OCI-LY1 (cell line): ENCODE measurements around the gene GBF1.

Experiments used
- H2AFZ ChIP-seq: fragments of 200-600 bp; sonication (generic), shearing (Covaris generic); 2 replicates; pipeline ENCODE4 v1.6.0; 2014; ENCODE audit warnings: antibody characterized with exemption, mild to moderate bottlenecking, low read length
- H3F3A ChIP-seq: fragments of 200-600 bp; sonication (generic), shearing (Covaris generic); 2 replicates; pipeline ENCODE4 v1.6.0; 2014; ENCODE audit warnings: mild to moderate bottlenecking, antibody characterized with exemption, low read length, moderate library complexity; ENCODE audit not compliant: insufficient read depth
- H3K27ac ChIP-seq: fragments of 200-600 bp; sonication (generic); 2 replicates; pipeline ENCODE4 v1.5.1; 2014; ENCODE audit warnings: low read length, mixed run types, mild to moderate bottlenecking, low read depth; ENCODE audit not compliant: poor library complexity, severe bottlenecking
- H3K27me3 ChIP-seq: fragments of 200-600 bp; sonication (generic); 2 replicates; pipeline ENCODE4 v1.6.0; 2014; ENCODE audit warnings: antibody characterized with exemption, mild to moderate bottlenecking, low read length, moderate library complexity; ENCODE audit not compliant: insufficient read depth
- H3K36me3 ChIP-seq: fragments of 200-600 bp; sonication (generic); 2 replicates; pipeline ENCODE4 v1.6.1; 2014; ENCODE audit warnings: mild to moderate bottlenecking, antibody characterized with exemption, low read length, moderate library complexity, mixed read lengths; ENCODE audit not compliant: insufficient read depth
- H3K4me1 ChIP-seq: fragments of 200-600 bp; sonication (generic); 2 replicates; pipeline ENCODE4 v1.5.1; 2014; ENCODE audit warnings: mild to moderate bottlenecking, low read length, moderate library complexity; ENCODE audit not compliant: insufficient read depth, severe bottlenecking
- H3K4me2 ChIP-seq: fragments of 200-600 bp; sonication (generic), shearing (Covaris generic); 2 replicates; pipeline ENCODE4 v1.6.1; 2014; ENCODE audit warnings: low read length
- H3K4me3 ChIP-seq: fragments of 200-600 bp; sonication (generic); 2 replicates; pipeline ENCODE4 v1.5.1; 2014; ENCODE audit warnings: low read length, low read depth, mild to moderate bottlenecking, mixed read lengths; ENCODE audit not compliant: poor library complexity, severe bottlenecking
- H3K79me2 ChIP-seq: fragments of 200-600 bp; shearing (Covaris generic); 2 replicates; pipeline ENCODE4 v1.6.1; 2016; ENCODE audit warnings: mixed run types, low read length, mixed read lengths; ENCODE audit not compliant: insufficient read depth
- H3K9ac ChIP-seq: fragments of 200-600 bp; sonication (generic), shearing (Covaris generic); 2 replicates; pipeline ENCODE4 v1.6.1; 2014; ENCODE audit warnings: mild to moderate bottlenecking, low read length, mixed read lengths
- H3K9me2 ChIP-seq: fragments of 200-600 bp; sonication (generic), shearing (Covaris generic); 2 replicates; pipeline ENCODE4 v1.6.1; 2014; ENCODE audit warnings: low read depth, mild to moderate bottlenecking, low read length, mixed read lengths
- H3K9me3 ChIP-seq: fragments of 200-600 bp; shearing (Covaris generic); 2 replicates; pipeline ENCODE4 v1.6.1; 2014; ENCODE audit warnings: low read length, mixed read lengths
- H4K20me1 ChIP-seq: fragments of 200-600 bp; sonication (generic), shearing (Covaris generic); 2 replicates; pipeline ENCODE4 v1.6.0; 2016; ENCODE audit warnings: mild to moderate bottlenecking, low read length; ENCODE audit not compliant: insufficient read depth
- CTCF ChIP-seq: fragments of 200-600 bp; sonication (generic), shearing (Covaris generic); IDR thresholded peaks from 2 replicates; pipeline ENCODE4 v1.5.1; 2017; ENCODE audit warnings: mild to moderate bottlenecking, antibody characterized with exemption, low read length, moderate library complexity, mixed read lengths
- EZH2 ChIP-seq: fragments of 200-600 bp; sonication (generic), shearing (Covaris generic); IDR thresholded peaks from 2 replicates; pipeline ENCODE4 v1.8.0; 2017; ENCODE audit warnings: borderline replicate concordance, mixed run types, mild to moderate bottlenecking, antibody characterized with exemption, low read length, moderate library complexity, mixed read lengths

The GBF1 gene

GRCh38 chr10:102368077-102368476 lies 122.7 kb downstream of the GBF1 start:
- Histone ChIP-seq H3K4me2 (no peak overlapping the region), H3K9ac (no peak overlapping the region), H3K27ac (no peak overlapping the region), H2AFZ (no peak overlapping the region), H3K9me3 (no peaks in the 10 kb centered on the region), H3F3A (no peaks in the 10 kb centered on the region), H4K20me1 (no peaks in the 10 kb centered on the region), H3K79me2 (no peaks in the 10 kb centered on the region), H3K4me3 (no peak overlapping the region), H3K27me3 (no peaks in the 10 kb centered on the region), H3K4me1 (no peaks in the 10 kb centered on the region), H3K9me2 (no peaks in the 10 kb centered on the region), H3K36me3 (peaks cover 59% of the 10 kb centered on the region)
- TF ChIP-seq EZH2 (no peak), CTCF (no peak)

GRCh38 chr10:102371295-102371694 lies 126.0 kb downstream of the GBF1 start:
- no peak overlapping the region for H3K4me3 ChIP-seq
- H3F3A ChIP-seq: no peaks in the 10 kb centered on the region
- H3K9me3 ChIP-seq: no peaks in the 10 kb centered on the region
- H3K4me1 ChIP-seq: no peaks in the 10 kb centered on the region
- H3K79me2 ChIP-seq: no peaks in the 10 kb centered on the region
- H3K27ac ChIP-seq: no peak overlapping the region
- no peaks in the 10 kb centered on the region for H3K27me3 ChIP-seq
- no peak overlapping the region for H3K4me2 ChIP-seq
- H3K9me2 ChIP-seq: no peaks in the 10 kb centered on the region
- no peak overlapping the region for H2AFZ ChIP-seq
- peaks cover 67% of the 10 kb centered on the region for H3K36me3 ChIP-seq
- TF ChIP-seq CTCF (no peak), EZH2 (no peak)
- no peaks in the 10 kb centered on the region for H4K20me1 ChIP-seq
- H3K9ac ChIP-seq: no peak overlapping the region

GRCh38 chr10:102375250-102375649 lies 129.9 kb downstream of the GBF1 start:
- H3K27ac ChIP-seq: no peak overlapping the region
- no peaks in the 10 kb centered on the region for H3K9me2 ChIP-seq
- H3K9ac ChIP-seq: no peak overlapping the region
- H3K36me3 ChIP-seq: peaks cover 45% of the 10 kb centered on the region
- no peaks in the 10 kb centered on the region for H3K9me3 ChIP-seq
- H2AFZ ChIP-seq: no peak overlapping the region
- no peaks in the 10 kb centered on the region for H3K79me2 ChIP-seq
- TF ChIP-seq CTCF (no peak), EZH2 (no peak)
- no peak overlapping the region for H3K4me3 ChIP-seq
- no peak overlapping the region for H3K4me2 ChIP-seq
- H4K20me1 ChIP-seq: no peaks in the 10 kb centered on the region
- H3K27me3 ChIP-seq: no peaks in the 10 kb centered on the region
- no peaks in the 10 kb centered on the region for H3F3A ChIP-seq
- H3K4me1 ChIP-seq: no peaks in the 10 kb centered on the region
